Right hindlimb (tissue), 1 donor: ENCODE data around the gene SOX10.

Experiments used
- DNase-seq: peaks from one replicate; pipeline ENCODE4 v3.0.0-alpha.2; 2018

Gene SOX10

GRCh38 chr22:37929390-37929789 lies 55.0 kb downstream of the SOX10 start:
- no peak for DNase-seq

- DNase-seq, result no peak
These were observed 56.8 kb downstream of the SOX10 start for GRCh38 chr22:37927637-37927936.

GRCh38 chr22:37926771-37927636 lies 57.4 kb downstream of the SOX10 start:
- no peak for DNase-seq

- no peak for DNase-seq
These were observed 58.0 kb downstream of the SOX10 start for GRCh38 chr22:37926358-37926757.

GRCh38 chr22:37925767-37926166 lies 58.6 kb downstream of the SOX10 start:
- DNase-seq, result no peak

GRCh38 chr22:37925330-37925729 lies 59.0 kb downstream of the SOX10 start:
- DNase-seq, result no peak

- DNase-seq, result no peak
These were observed 59.8 kb downstream of the SOX10 start for GRCh38 chr22:37924386-37925065.

- DNase-seq, result no peak
These were observed 60.4 kb downstream of the SOX10 start for GRCh38 chr22:37923927-37924326.
